Fibroblast of lung (primary cell): ENCODE results near the gene L3MBTL2.

ENCODE experiments used
- EZH2 ChIP-seq: IDR thresholded peaks from 2 replicates; pipeline ENCODE4 v1.5.1; 2012; ENCODE audit warnings: low read length, control low read depth, mild to moderate bottlenecking; ENCODE audit errors: missing control alignments
- TF ChIP-seq, protein P1 (sequence below), 2 donors: IDR thresholded peaks in 1 of 2; conservative IDR thresholded peaks in 1 of 2; 1 replicate in 1 of 2; 2 replicates in 1 of 2; pipeline ENCODE4 v1.5.1; 2011 to 2012; ENCODE audit warnings: low read length in 2 of 2, control low read depth in 1 of 2, inconsistent platforms in 1 of 2, low read depth in 1 of 2, mild to moderate bottlenecking in 1 of 2

- TF ChIP-seq, protein P1, sequence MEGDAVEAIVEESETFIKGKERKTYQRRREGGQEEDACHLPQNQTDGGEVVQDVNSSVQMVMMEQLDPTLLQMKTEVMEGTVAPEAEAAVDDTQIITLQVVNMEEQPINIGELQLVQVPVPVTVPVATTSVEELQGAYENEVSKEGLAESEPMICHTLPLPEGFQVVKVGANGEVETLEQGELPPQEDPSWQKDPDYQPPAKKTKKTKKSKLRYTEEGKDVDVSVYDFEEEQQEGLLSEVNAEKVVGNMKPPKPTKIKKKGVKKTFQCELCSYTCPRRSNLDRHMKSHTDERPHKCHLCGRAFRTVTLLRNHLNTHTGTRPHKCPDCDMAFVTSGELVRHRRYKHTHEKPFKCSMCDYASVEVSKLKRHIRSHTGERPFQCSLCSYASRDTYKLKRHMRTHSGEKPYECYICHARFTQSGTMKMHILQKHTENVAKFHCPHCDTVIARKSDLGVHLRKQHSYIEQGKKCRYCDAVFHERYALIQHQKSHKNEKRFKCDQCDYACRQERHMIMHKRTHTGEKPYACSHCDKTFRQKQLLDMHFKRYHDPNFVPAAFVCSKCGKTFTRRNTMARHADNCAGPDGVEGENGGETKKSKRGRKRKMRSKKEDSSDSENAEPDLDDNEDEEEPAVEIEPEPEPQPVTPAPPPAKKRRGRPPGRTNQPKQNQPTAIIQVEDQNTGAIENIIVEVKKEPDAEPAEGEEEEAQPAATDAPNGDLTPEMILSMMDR (conservative IDR thresholded peaks at IDR 0.05 in 1 of 2, IDR thresholded peaks at IDR 0.05 in 1 of 2; ENCODE audit: low read depth in 1 of 2, low read length in 2 of 2) = no peak
- no peak for TF ChIP-seq EZH2
Observed at GRCh38 chr22:41215926-41216325, 10.8 kb downstream of the L3MBTL2 start.
